Measurements from ENCODE around the gene RAB3C.
A peak's percentile ranks its signal among the peaks of the same experiment; 100 is the strongest.

Gene RAB3C

DNA sequence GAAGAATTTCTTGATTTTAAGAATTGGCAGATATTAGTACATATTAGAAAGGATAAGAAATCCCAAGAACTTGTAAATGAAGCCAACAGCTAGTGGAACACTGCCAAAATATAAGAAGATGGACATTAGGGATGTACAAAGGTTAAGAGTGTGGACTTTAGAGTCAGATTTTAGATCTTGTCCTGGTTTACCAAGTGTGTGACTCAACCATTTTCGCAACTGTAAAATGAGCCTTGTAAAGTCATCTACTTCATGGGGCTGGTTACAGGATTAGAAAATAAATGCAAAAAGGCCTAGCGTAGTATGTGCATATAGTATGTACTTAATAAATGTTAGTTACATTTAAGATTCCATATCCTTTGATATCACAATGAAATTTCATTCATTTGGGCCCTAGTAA lies 260.0 kb downstream of the RAB3C start:
- FAIRE-seq = no peak

DNA sequence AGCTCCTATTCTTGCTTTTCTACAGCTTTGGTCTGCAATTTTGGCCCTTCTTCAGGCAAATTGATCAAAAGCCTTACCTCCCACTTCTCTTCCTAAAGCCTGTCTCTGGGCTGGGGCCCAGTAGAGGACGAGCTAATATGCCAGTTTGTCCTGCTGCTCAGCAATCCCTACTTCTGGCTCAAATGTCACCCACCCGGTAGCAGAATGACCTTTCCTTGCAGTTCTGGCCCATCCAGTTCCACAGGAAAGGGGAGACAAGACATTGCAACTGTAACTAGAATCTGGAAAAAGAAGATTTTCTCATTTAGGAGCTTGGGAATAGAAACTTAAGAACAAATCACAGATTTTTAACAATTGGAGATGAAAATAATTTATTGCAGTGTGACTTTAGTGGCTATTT lies 261.5 kb downstream of the RAB3C start:
- no peak for FAIRE-seq

DNA sequence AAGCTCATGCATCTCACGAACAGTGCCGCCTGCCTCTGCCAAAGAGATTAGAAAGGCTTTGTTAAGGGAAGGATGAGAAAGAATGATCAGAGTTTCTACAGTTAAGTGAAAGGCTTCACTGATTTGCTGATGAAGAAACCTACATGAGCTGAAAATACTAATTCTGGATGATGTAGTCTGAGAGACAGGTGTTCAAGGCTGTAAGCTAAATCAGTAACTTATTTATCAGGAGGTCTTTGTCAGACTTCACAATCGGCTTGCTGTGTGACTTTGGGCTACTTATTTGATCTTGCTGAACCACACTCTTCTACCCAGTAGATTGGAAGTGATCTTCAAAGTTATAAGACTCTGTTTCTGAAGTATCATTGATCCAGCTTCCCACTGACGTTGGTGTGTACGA lies 264.2 kb downstream of the RAB3C start:
- no peak for FAIRE-seq

DNA sequence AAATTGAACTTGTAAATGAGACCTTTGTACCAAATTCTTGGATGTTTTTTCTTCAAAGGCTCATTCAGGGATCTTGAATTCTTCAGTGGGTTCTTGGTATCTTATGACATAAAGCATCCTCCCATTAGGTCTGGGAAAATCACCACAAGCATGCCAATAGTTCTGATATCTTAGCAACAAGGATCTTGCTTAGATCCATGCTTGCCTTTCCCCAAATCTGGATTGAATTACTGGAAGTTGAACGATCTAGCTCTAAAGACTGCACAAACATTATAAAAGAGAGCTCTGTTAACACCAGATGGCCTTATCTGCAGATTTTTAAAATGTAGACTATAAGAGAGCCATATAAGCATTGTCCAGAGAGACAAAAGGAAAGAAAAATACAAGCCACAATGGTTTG lies 266.3 kb downstream of the RAB3C start:
- no peak for FAIRE-seq

DNA sequence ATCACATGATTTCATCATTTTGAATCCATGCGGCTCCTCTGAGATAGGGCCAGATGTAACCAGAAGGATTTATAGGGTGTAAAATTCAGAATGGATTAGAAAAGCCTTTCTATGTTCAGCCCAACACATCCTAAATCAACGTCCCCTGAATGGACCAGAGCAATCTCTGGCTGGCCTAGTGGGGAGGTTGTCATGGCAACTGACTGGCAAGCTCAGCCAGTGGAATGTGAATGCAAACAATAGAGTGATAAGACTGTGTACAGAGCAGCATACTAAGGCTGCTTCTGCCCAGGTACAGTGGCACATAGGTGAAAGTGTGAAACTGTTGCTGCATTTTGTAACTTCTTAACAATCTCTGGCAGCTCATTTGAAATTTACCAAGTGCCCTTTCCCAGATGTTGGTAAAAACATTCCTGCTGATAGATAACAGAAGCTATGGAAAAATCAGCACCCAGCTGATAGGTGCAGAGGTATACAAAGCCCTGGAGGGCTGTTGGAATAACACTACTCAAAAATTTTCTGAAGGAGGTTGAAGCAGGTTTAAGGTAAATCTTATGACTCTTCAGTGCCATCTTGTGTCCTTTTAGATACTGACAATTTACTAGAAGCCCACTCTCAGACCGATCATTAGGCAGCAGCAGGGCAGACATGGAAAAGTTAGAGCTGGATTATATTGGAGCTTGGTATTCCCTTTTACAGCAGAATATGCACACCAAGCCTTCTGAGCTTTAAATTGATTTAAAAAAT lies 267.2 kb downstream of the RAB3C start:
- FAIRE-seq = no peak

DNA sequence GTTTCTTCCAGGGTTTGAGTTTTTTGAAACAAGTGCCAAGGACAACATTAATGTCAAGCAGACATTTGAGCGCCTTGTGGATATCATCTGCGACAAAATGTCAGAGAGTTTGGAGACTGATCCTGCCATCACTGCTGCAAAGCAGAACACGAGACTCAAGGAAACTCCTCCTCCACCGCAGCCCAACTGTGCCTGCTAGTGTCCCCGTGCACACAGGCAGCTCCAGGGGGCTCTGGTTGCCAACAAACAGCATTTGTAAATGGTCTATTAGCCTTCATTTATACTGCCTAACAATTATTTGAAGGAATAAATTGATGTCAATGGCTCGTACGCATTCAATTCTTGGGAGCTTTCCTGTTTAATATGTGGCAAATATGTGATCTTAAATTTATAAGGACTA lies 268.3 kb downstream of the RAB3C start:
- no peak for FAIRE-seq

DNA sequence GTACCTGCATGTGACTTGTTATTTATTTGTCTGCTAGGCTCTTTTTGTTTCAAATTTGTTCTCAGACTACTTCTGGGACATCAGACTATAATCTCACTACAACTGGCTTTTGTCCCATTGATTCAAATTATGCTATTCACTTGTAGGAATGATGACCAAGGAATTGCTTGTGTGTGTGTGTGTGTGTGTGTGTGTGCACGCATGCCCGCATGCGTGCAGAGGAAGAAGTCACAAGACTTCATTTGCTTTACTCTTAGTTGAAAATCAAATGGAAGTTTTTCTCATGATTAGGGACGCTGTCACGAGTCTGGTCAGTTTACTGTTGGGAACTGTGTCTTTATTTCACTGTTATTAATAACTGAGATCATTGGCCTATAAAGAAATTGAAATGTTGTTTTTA lies 268.7 kb downstream of the RAB3C start:
- no peak for FAIRE-seq

DNA sequence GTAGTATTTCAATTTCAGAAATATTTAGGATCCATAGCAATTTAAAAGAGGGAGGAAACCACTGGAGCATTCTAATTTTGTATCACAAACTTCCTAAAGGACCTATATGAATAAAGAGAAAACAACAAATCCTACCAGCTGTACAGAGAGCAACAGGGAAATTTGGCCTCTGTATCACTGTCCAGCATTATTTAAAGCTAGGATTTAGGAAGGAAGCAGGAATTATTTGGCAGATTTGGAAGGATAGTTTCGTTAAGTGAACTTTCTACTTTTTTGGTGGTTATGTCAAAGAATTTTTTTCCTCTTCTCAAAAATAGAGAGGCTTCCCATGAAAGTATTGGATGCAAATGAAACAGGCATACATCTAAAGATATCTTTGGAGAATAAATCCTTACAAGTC lies 269.7 kb downstream of the RAB3C start:
- FAIRE-seq = no peak

DNA sequence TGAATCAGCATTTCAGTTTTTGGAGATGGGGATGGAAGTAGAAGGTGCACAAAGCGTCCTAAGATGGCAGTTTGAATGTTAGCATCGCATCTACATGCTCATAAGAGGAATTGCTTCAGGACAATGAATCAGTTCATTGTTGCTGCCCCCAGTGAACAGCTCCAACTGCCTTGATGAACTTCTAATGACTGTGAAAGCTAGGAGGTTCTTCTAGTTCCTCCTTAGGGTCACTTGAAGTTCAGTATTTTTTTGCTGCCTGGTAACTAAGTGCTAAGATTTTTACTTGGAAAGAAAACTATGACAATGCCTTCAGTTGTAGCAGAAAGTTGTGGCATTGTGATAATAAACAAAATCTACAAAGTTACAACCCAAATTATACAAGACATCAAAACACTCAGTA lies 271.6 kb downstream of the RAB3C start:
- no peak for FAIRE-seq

DNA sequence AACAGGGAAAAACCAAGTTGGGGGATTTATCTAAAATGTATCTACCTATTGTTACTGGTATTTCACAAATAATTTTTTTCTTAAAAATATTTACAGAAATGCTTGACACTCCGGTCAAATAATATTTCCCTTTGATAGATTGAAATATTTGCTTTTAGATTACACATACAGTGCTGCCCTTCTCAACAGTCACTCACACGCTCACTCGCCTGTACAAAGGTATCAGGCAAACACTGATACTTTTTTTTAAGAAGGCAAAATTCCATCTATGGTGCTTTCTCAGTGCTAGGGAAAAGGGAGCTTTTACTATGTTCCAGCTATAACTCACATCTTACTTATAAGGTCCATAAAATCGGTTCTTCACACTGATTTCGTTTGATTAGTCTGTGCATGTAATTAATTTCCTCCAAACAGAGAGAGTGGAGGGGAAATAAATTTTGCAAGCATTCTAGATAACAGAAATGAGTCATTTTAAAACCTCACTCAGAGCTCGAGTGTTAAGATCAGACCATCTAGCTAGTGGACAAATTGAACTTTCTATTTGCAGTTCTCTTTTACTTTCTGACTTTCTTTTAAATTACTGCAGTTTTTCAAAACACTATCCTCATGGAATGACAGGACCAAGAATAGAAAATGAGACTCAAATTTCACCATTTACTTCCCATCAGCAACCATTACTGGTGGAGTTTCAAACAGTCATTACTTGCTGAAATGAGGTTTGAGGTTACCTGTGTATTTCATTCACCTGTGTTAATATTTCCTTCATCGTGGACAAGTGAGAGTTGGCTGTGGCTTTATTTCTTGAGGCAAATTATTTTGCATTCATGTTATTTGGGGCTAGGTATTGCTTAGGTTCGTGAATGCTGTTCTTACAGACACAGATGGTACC lies 273.2 kb downstream of the RAB3C start:
- FAIRE-seq = no peak

DNA sequence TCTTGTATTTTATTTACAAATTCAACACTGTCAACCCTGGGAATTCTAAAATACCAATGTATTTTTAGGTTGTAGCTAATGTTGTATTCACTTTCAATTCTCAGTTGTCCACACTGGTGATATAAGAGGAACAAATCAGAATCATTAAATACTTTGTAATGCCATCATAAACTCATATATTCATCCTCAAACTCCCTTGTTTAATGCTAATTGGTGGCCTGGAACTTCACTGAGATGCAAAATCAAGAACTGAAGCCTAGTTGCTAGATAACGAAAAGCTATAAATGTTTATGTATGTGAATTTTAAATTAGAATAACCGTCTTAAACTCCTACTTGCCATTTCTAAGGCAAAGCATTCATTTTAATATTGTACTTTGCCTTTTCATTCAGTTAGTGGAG lies 274.7 kb downstream of the RAB3C start:
- no peak for FAIRE-seq

DNA sequence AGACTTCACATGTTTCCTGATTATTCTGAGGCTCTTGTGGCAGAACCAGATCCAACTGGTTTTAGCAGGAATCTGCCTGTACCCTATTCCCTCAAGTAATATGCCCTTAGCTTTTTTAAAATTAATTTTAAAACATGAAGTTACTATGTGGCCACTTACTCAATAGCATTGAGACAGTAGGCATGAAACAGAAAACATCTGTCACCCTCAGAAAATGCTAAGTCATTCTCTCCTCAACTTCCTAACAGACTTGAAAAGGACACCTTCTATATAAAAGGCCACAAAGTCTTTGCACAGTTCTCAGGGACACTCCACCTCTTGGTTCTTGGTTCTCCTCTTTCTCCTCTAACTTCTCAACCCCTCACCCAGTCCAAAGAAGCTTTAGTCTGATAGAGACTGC lies 277.8 kb downstream of the RAB3C start:
- no peak for FAIRE-seq

DNA sequence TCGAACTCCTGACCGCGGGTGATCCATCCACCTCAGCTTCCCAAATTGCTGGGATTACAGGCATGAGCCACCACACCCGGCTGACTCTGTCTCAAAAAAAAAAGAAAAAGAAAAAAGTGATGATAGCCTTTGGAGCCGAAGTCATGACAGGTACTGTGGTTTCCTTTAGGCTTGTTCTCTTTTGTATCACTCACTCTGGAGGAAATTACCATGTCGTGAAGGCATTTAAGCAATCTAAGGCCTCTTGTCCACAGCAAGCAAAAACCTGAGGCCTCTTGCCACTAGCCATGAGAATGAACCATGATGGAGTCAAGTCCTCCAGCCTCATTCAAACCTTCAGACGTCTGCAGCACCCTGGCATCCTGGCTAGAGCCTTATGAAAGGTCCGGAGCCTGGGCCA lies 286.1 kb downstream of the RAB3C start:
- FAIRE-seq = no peak

DNA sequence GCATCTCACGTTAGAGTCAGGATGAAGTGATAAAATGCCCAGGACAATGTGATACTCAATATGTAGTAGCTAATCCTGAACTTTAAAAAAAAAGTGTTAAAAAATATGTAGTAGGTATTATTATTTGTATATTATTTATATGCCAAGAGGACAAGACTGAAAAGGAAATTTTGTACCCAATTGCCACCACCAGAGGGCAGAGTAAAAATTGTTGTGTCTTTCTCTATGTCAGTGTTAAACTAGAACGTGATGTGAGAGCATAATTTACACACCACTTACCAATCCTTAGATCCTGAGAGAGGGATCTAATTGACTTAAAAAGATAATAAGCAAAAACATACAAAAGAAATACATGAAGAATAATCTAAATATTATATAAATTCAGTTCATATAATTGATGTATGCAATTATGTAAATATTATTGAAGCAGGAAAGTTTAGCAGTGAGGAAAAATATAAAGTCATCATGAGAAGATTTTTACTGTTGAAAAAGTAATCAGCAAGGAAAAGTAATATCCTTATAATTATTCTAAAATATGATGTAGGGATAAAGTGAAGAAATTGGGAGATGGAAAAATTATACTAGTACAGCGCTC lies 288.9 kb downstream of the RAB3C start:
- peak; percentile 88 for FAIRE-seq

DNA sequence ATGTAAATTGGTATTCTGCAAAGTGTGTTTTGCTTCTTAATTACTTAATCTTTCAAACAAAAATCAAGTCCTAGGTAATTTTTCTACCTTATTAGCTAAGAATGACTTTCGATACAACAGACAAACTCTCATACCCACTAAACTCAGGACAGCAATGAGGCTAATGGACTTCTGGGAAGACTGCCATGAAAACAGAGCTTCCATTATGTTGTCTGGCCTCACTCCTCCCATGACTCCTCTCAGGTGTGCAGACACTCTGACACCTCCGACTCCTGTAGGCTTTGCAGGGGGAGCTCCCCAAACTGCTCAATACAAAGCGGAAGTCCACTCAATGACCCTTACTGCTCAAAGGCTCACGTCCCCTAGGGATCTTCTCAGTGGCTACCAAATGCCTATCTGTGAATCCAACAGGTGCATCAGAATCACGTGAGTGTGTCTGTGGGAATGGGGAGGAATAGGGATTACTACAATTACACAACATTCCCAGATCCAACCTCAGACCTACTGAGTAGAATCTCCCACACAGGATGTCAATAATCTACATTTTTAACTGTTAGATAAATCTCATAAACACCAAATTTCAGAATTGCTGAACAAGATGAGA lies 289.9 kb downstream of the RAB3C start:
- FAIRE-seq = no peak

DNA sequence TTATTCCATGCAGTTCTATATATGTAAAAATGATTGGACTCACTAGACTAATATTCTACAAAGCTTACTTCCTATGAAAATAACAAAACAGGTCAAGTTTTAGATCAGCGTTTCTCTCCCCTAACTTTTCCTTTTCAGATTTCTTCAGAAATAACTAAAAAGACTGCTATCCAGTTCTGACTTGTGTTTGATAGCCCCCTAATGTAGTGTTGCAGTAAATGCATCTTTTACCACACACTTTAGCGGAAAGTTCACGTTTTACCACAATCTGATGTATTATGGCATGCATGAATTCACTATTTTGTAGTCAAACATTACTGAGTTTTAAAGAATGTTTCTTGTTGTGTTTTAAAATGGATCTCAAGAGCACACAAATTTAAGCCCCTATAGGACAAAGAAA lies 292.7 kb downstream of the RAB3C start:
- FAIRE-seq = no peak

DNA sequence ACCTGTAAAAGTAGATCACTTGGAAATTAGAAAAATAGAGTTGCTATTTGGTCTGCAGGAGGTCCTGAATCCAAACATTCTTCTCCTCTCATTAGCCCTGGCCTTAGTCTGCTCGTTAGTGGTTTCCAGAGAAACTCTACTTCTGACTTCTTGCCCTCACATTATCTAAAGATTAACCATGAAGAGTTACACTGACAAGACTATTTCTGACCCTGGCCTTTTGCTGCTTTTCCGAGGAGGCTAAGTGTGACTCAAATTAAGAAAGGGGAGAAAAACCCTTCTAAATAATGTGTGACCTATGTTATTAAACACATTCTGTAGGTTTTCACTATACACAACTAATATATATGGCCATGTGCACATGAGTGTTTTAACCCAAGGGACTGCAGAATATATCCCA lies 302.4 kb downstream of the RAB3C start:
- no peak for FAIRE-seq

DNA sequence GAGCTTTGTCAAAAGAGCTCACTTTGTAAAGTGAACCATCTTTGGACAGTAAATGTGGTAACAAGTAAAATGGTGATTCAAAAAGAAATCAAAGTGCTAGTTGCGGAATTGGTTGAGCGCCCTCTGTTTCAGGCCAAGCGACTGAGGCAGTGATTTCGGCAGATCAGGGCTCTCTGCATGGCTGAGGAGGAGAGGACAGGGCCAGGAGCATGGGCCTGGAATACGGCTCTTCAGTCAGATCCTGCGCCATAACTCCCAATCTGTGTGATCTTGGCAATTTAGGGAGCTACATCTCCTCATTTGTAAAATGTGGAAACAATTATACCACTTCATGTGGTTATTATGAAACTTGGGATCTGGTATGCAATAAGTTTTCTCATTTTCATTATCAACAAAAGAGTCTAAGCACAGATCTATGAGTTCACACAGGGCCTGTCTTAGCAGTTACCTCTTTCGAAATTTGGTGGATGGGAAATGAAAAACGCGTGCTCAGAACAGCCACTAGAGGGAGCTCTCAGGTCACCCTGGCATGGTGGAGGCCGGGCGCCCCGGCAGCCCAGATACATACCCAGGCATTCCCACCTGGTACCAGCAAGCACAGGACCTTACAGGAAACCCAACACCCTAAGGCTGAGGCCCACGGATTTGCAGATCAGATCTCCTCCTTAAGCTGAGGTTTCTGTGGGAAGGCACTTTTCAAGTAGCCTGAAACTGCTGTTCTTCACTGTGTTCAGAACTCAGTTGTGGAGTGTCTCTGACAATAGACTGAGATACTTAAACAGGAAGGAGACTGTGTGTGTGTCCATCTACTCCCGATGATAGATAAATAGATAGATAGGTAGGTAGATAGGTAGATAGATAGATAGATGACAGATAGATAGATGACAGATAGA lies 303.7 kb downstream of the RAB3C start:
- no peak for FAIRE-seq

DNA sequence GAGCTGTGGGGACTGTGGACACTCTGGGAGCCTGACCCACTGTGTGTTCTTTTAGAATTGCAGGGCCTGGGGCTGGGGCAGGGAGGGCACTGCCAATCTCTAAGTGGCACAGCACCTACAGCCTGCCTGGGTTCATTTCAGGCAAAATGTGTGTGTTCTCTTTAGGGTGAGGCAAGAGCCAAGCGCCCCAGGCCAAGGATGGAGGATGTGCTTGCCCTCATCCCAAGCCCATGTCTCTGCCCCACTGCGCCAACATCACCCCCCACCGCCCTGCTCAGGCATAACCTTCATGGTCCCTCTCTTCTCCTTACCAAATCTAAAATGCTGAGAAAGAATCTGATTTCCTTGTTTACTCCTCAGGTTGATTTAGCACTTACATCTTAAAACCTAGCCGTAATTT lies 304.4 kb downstream of the RAB3C start:
- no peak for FAIRE-seq

DNA sequence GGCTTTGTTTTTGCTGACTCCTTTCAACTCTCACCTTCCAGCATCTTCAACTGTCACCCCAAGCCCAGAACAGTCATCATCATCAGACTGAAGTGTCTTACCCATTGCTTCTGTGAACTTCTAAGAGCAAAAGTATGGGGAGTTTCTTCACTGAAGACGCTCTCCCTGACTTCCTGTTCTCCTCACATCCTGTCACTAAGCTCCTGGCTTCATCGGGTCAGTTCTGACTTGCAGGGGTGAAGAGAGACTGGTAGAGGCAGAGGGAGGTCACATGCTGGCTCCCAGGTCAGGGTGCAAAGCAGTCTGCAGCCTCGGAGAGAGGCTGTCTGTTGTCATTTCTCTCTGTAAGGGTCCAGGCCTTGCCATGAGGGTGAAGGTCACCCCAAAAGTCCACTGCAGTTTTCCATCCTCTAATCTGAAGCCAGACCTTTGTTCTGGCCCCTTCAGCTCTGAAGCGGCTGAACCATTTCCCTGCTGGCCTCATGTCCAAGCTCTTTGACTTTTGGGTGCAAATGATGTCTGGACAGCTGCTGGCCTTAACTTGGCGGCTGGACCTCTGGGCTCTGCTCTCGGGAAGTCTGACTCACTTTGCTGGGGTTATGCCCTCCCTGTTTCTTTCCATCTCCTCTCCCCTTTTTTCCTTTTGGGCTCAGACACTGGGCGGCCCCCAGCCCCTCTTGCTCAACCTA lies 305.0 kb downstream of the RAB3C start:
- FAIRE-seq = no peak

DNA sequence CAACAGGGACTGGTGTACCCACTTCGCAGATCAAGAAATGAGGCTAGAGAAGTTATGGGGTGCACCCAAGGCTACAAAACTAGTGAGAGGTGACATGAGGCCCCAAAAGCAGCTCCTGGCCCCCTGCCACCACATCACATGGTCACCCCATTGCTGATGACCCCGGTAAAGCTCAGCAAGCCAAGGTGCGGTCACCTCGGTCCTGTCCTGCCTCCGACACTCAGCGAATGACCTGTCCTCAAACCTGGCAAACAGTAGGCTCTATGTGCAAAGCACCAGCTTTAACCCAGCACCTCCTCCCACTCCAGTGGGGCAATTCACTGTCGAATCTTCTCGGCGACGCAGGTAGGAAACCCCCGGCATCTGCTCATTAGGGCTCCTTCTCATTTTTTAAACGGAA lies 307.4 kb downstream of the RAB3C start:
- FAIRE-seq = no peak

DNA sequence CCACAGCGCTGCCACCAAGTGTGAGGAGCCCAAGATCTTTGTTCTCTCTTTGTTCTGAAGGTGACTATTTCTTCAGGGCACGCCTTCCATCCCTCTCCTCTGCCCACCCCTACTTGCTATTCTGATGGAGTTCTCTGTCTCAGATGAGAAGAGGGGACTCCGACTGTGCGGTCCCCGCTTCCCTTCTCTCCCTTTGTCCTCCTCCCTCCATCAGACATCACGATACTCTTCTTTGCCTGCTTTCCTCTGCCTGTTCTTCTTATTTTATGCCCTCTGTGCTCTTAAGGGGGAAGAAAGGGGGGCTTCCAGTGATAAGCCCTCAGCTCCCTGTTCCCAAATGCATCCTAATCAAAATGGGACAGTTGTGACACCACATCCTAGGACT lies 307.8 kb downstream of the RAB3C start:
- no peak for FAIRE-seq

Measured in endometrium (tissue), 2 donors.